ENCODE data around the gene OR1L1. TPM values are rescaled to one million over a fixed set of nuclear protein-coding genes. Genes with fewer than 3 reads are reported as not detected.

OR1L1 gene
- 0.05 TPM for polyA plus RNA-seq (2013)

DNA sequence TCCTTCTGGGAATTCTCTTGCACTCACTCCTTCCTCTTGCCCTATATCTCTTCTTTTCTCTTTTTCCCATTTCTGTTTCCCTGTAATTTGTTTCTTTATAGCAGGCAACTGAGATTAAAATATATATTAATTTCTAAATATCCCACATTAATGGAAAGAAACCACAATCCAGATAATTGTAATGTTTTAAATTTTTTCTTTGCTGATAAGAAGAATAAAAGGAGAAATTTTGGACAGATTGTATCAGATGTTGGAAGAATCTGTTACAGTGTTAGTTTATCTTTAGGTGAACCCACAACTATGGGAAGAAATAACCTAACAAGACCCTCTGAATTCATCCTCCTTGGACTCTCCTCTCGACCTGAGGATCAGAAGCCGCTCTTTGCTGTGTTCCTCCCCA lies at the start of gene OR1L1:
TSS of gene OR1L1 (plus strand) at position 301 of the 400 bp plus-strand sequence. CDS start at position 301, 0 bp downstream.
- Histone ChIP-seq H3K4me1 (ENCODE audit: control extremely low read depth in 1 of 4, control insufficient read depth in 4 of 4, insufficient read depth in 4 of 4, low read length in 3 of 4) (no peaks in the 10 kb centered on the region), H3K27me3 (replicated peaks in 2 of 5; ENCODE audit: control insufficient read depth in 4 of 5, insufficient read depth in 5 of 5, low read length in 4 of 5) (peaks cover 0 to 11% (median 0%) of the 10 kb centered on the region in 5 experiments), H3K27ac (ENCODE audit: insufficient read depth in 1 of 2, low read depth in 1 of 2, low read length in 2 of 2, poor library complexity in 1 of 2, severe bottlenecking in 2 of 2) (no peak within 1 kb of the TSS), H3K9me3 (ENCODE audit: control extremely low read depth in 1 of 5, control insufficient read depth in 4 of 5, insufficient read depth in 2 of 5, low read depth in 1 of 5, low read length in 4 of 5) (peaks cover 0 to 5% (median 0%) of the 10 kb centered on the region in 5 experiments), H3K4me3 (ENCODE audit: control insufficient read depth in 1 of 7, extremely low read depth in 1 of 7, insufficient read depth in 4 of 7, low read depth in 2 of 7, low read length in 6 of 7) (no peak within 1 kb of the TSS), H3K36me3 (ENCODE audit: control insufficient read depth in 4 of 4, insufficient read depth in 4 of 4, low read length in 3 of 4) (no peaks in the 10 kb centered on the region)
- CTCF ChIA-PET, result no interaction called here
- no peak for DNase-seq
- POLR2A ChIA-PET, result no interaction called here
- WGBS (ENCODE audit: insufficient coverage), result 82% methylated on average over 2 of the region's 2 CpGs

GRCh38 chr9:122614362-122614761 lies 47.2 kb upstream of the OR1L1 start, which contains the start of gene OR1Q1:
OR1Q1 (plus strand) TSS chr9:122614738; CDS start chr9:122614738, 0 bp downstream.
- Histone ChIP-seq H3K4me3 (ENCODE audit: control insufficient read depth in 1 of 7, extremely low read depth in 1 of 7, insufficient read depth in 4 of 7, low read depth in 2 of 7, low read length in 6 of 7) (no peak within 1 kb of the TSS), H3K27me3 (replicated peaks in 2 of 5; ENCODE audit: control insufficient read depth in 4 of 5, insufficient read depth in 5 of 5, low read length in 4 of 5) (no peaks in the 10 kb centered on the region), H3K9me3 (ENCODE audit: control extremely low read depth in 1 of 5, control insufficient read depth in 4 of 5, insufficient read depth in 2 of 5, low read depth in 1 of 5, low read length in 4 of 5) (no peaks in the 10 kb centered on the region), H3K36me3 (ENCODE audit: control insufficient read depth in 4 of 4, insufficient read depth in 4 of 4, low read length in 3 of 4) (no peaks in the 10 kb centered on the region), H3K27ac (ENCODE audit: insufficient read depth in 1 of 2, low read depth in 1 of 2, low read length in 2 of 2, poor library complexity in 1 of 2, severe bottlenecking in 2 of 2) (no peak within 1 kb of the TSS), H3K4me1 (ENCODE audit: control extremely low read depth in 1 of 4, control insufficient read depth in 4 of 4, insufficient read depth in 4 of 4, low read length in 3 of 4) (no peaks in the 10 kb centered on the region)
- POLR2A ChIA-PET, result no interaction called here
- no CpG with 5 or more reads among the region's 1 CpG for WGBS (ENCODE audit: insufficient coverage)
- no peak for DNase-seq
- CTCF ChIA-PET, result no interaction called here

GRCh38 chr9:122619996-122620395 lies 41.5 kb upstream of the OR1L1 start:
- WGBS (ENCODE audit: insufficient coverage), result 82% methylated on average over 5 of the region's 7 CpGs
- no peaks in the 10 kb centered on the region for H3K27me3 ChIP-seq (replicated peaks in 2 of 5; ENCODE audit: control insufficient read depth in 4 of 5, insufficient read depth in 5 of 5, low read length in 4 of 5)
- no peak overlapping the region for H3K27ac ChIP-seq (ENCODE audit: insufficient read depth in 1 of 2, low read depth in 1 of 2, low read length in 2 of 2, poor library complexity in 1 of 2, severe bottlenecking in 2 of 2)
- DNase-seq, result no peak
- H3K9me3 ChIP-seq (ENCODE audit: control extremely low read depth in 1 of 5, control insufficient read depth in 4 of 5, insufficient read depth in 2 of 5, low read depth in 1 of 5, low read length in 4 of 5), result no peaks in the 10 kb centered on the region
- ChIA-PET POLR2A (no interaction called here), CTCF (no interaction called here)
- H3K36me3 ChIP-seq (ENCODE audit: control insufficient read depth in 4 of 4, insufficient read depth in 4 of 4, low read length in 3 of 4), result no peaks in the 10 kb centered on the region
- no peaks in the 10 kb centered on the region for H3K4me1 ChIP-seq (ENCODE audit: control extremely low read depth in 1 of 4, control insufficient read depth in 4 of 4, insufficient read depth in 4 of 4, low read length in 3 of 4)
- H3K4me3 ChIP-seq (ENCODE audit: control insufficient read depth in 1 of 7, extremely low read depth in 1 of 7, insufficient read depth in 4 of 7, low read depth in 2 of 7, low read length in 6 of 7), result no peak overlapping the region

DNA sequence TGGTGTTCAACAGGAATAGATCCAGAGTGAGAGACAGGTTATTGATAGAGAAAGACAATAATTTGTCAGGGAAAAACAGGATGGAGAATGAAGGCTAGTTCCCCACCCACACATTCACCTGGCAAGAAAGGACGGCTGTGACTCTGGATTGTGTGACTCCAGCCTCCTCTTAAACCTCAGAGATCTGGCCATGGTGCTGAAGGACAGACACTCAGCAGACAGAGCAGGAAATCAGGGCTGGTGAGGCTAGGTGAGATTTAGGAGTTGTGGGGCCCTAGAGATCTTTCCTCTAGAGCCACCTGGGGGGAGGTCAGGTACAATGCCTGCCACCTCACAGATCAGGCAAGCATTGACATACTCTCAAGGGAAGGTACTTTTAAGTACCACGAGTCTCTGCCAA lies 19.3 kb upstream of the OR1L1 start:
- H3K9me3 ChIP-seq (ENCODE audit: control extremely low read depth in 1 of 5, control insufficient read depth in 4 of 5, insufficient read depth in 2 of 5, low read depth in 1 of 5, low read length in 4 of 5), result peaks cover 0 to 9% (median 4%) of the 10 kb centered on the region in 5 experiments
- H3K36me3 ChIP-seq (ENCODE audit: control insufficient read depth in 4 of 4, insufficient read depth in 4 of 4, low read length in 3 of 4), result no peaks in the 10 kb centered on the region
- no peaks in the 10 kb centered on the region for H3K27me3 ChIP-seq (replicated peaks in 2 of 5; ENCODE audit: control insufficient read depth in 4 of 5, insufficient read depth in 5 of 5, low read length in 4 of 5)
- POLR2A ChIA-PET, result no interaction called here
- no peak overlapping the region for H3K27ac ChIP-seq (ENCODE audit: insufficient read depth in 1 of 2, low read depth in 1 of 2, low read length in 2 of 2, poor library complexity in 1 of 2, severe bottlenecking in 2 of 2)
- CTCF ChIA-PET, result no interaction called here
- WGBS (ENCODE audit: insufficient coverage), result 90% methylated on average over 2 of the region's 2 CpGs
- no peak overlapping the region for H3K4me3 ChIP-seq (ENCODE audit: control insufficient read depth in 1 of 7, extremely low read depth in 1 of 7, insufficient read depth in 4 of 7, low read depth in 2 of 7, low read length in 6 of 7)
- DNase-seq, result no peak
- no peaks in the 10 kb centered on the region for H3K4me1 ChIP-seq (ENCODE audit: control extremely low read depth in 1 of 4, control insufficient read depth in 4 of 4, insufficient read depth in 4 of 4, low read length in 3 of 4)

DNA sequence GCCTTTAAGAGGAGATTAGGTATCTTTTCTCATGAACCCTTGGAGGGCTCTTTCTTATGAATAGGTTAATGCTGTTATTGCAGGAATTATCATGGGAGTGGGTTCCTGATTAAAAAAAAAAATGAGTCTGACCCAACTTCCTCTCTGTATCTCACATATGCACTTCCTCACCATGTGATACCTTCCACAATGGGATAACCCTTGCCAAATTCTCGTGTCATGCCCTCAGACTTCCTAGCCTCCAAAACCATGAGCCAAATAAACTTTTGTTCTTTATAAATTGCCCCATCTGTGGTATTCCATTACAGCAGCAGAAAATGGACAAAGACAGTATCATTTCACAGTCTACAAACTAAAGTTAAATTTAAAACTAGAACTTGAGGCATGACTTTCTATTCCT lies 5.1 kb upstream of the OR1L1 start:
- H3K27me3 ChIP-seq (replicated peaks in 2 of 5; ENCODE audit: control insufficient read depth in 4 of 5, insufficient read depth in 5 of 5, low read length in 4 of 5), result peaks cover 0 to 2% (median 0%) of the 10 kb centered on the region in 5 experiments
- POLR2A ChIA-PET, result no interaction called here
- H3K4me1 ChIP-seq (ENCODE audit: control extremely low read depth in 1 of 4, control insufficient read depth in 4 of 4, insufficient read depth in 4 of 4, low read length in 3 of 4), result no peaks in the 10 kb centered on the region
- peaks cover 0 to 2% (median 0%) of the 10 kb centered on the region in 5 experiments for H3K9me3 ChIP-seq (ENCODE audit: control extremely low read depth in 1 of 5, control insufficient read depth in 4 of 5, insufficient read depth in 2 of 5, low read depth in 1 of 5, low read length in 4 of 5)
- DNase-seq, result no peak
- no peak overlapping the region for H3K4me3 ChIP-seq (ENCODE audit: control insufficient read depth in 1 of 7, extremely low read depth in 1 of 7, insufficient read depth in 4 of 7, low read depth in 2 of 7, low read length in 6 of 7)
- no peaks in the 10 kb centered on the region for H3K36me3 ChIP-seq (ENCODE audit: control insufficient read depth in 4 of 4, insufficient read depth in 4 of 4, low read length in 3 of 4)
- no peak overlapping the region for H3K27ac ChIP-seq (ENCODE audit: insufficient read depth in 1 of 2, low read depth in 1 of 2, low read length in 2 of 2, poor library complexity in 1 of 2, severe bottlenecking in 2 of 2)
- CTCF ChIA-PET, result no interaction called here
- WGBS (ENCODE audit: insufficient coverage), result 57% methylated on average over 1 of the region's 1 CpG

- Histone ChIP-seq H3K9me3 (ENCODE audit: control extremely low read depth in 1 of 5, control insufficient read depth in 4 of 5, insufficient read depth in 2 of 5, low read depth in 1 of 5, low read length in 4 of 5) (peaks cover 0 to 2% (median 0%) of the 10 kb centered on the region in 5 experiments), H3K4me3 (ENCODE audit: control insufficient read depth in 1 of 7, extremely low read depth in 1 of 7, insufficient read depth in 4 of 7, low read depth in 2 of 7, low read length in 6 of 7) (no peak within 1 kb of the TSS), H3K27ac (ENCODE audit: insufficient read depth in 1 of 2, low read depth in 1 of 2, low read length in 2 of 2, poor library complexity in 1 of 2, severe bottlenecking in 2 of 2) (no peak within 1 kb of the TSS), H3K27me3 (replicated peaks in 2 of 5; ENCODE audit: control insufficient read depth in 4 of 5, insufficient read depth in 5 of 5, low read length in 4 of 5) (peaks cover 0 to 6% (median 0%) of the 10 kb centered on the region in 5 experiments), H3K4me1 (ENCODE audit: control extremely low read depth in 1 of 4, control insufficient read depth in 4 of 4, insufficient read depth in 4 of 4, low read length in 3 of 4) (no peaks in the 10 kb centered on the region), H3K36me3 (ENCODE audit: control insufficient read depth in 4 of 4, insufficient read depth in 4 of 4, low read length in 3 of 4) (no peaks in the 10 kb centered on the region)
- CTCF ChIA-PET, result no interaction called here
- no peak for DNase-seq
- POLR2A ChIA-PET, result no interaction called here
- WGBS (ENCODE audit: insufficient coverage), result 100% methylated on average over 2 of the region's 3 CpGs
Measured at GRCh38 chr9:122657527-122657926, 4.0 kb upstream of the OR1L1 start, which contains the start of gene OR1B1. OR1B1 (minus strand) TSS chr9:122657627.

DNA sequence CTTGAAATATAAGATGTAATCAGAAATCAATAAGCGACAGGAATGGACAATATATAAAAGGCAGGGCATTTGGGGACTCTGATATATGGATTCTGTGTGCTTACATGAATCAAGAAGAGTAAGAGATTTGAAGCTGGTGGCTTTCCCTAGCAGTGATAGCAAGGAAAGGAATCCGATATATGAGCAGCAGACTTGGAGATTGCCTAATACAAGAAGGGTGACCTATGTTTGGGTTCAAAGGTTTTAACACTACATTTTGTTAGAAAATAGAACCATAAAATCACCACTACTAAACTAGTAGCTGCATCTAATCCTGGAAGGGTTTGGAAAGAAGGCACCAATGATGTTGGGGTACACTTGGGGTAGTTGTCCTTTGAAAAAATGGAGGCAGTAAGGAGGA lies 11.0 kb downstream of the OR1L1 start:
- WGBS (ENCODE audit: insufficient coverage), result 100% methylated on average over 1 of the region's 2 CpGs
- CTCF ChIA-PET, result no interaction called here
- Histone ChIP-seq H3K27me3 (replicated peaks in 2 of 5; ENCODE audit: control insufficient read depth in 4 of 5, insufficient read depth in 5 of 5, low read length in 4 of 5) (no peaks in the 10 kb centered on the region), H3K36me3 (ENCODE audit: control insufficient read depth in 4 of 4, insufficient read depth in 4 of 4, low read length in 3 of 4) (no peaks in the 10 kb centered on the region), H3K4me1 (ENCODE audit: control extremely low read depth in 1 of 4, control insufficient read depth in 4 of 4, insufficient read depth in 4 of 4, low read length in 3 of 4) (no peaks in the 10 kb centered on the region), H3K27ac (ENCODE audit: insufficient read depth in 1 of 2, low read depth in 1 of 2, low read length in 2 of 2, poor library complexity in 1 of 2, severe bottlenecking in 2 of 2) (no peak overlapping the region), H3K4me3 (ENCODE audit: control insufficient read depth in 1 of 7, extremely low read depth in 1 of 7, insufficient read depth in 4 of 7, low read depth in 2 of 7, low read length in 6 of 7) (no peak overlapping the region), H3K9me3 (ENCODE audit: control extremely low read depth in 1 of 5, control insufficient read depth in 4 of 5, insufficient read depth in 2 of 5, low read depth in 1 of 5, low read length in 4 of 5) (peaks cover 1 to 16% (median 5%) of the 10 kb centered on the region in 5 experiments)
- POLR2A ChIA-PET, result no interaction called here
- no peak for DNase-seq

Measured in common myeloid progenitor, CD34-positive (primary cell).